Activated naive CD8-positive, alpha-beta T cell (primary cell): Measurements from ENCODE around the gene ZNF664.
A peak's percentile ranks its signal among the peaks of the same experiment; 100 is the strongest.

ENCODE experiments used
- H3K27ac Mint-ChIP-seq: one replicate; pipeline ENCODE4 v1.8.0; 2021; ENCODE audit warnings: mixed read lengths
- H3K27me3 Mint-ChIP-seq: one replicate; pipeline ENCODE4 v1.8.0; 2021; ENCODE audit warnings: mixed read lengths
- H3K36me3 Mint-ChIP-seq: one replicate; pipeline ENCODE4 v1.8.0; 2021; ENCODE audit warnings: mixed read lengths
- H3K4me1 Mint-ChIP-seq: one replicate; pipeline ENCODE4 v1.8.0; 2021; ENCODE audit warnings: low read depth, mixed read lengths
- H3K4me3 Mint-ChIP-seq: one replicate; pipeline ENCODE4 v1.8.0; 2021; ENCODE audit warnings: mild to moderate bottlenecking, mixed read lengths
- H3K9me3 Mint-ChIP-seq: one replicate; pipeline ENCODE4 v1.8.0; 2021; ENCODE audit warnings: low read depth, mixed read lengths

The ZNF664 gene

GRCh38 chr12:123972457-123973401 lies at the start of gene ZNF664, which contains the start of gene CCDC92:
TSS of gene ZNF664 (plus strand) at chr12:123973215. CDS start at chr12:124012145, 38,930 bp downstream.
TSS of gene CCDC92 (minus strand) at chr12:123972831. CDS start at chr12:123944305, 28,526 bp downstream.
- H3K27ac Mint-ChIP-seq: peak within 1 kb of the TSS; percentile 94

GRCh38 chr12:123923927-123924326 lies 49.1 kb upstream of the ZNF664 start:
- Mint-ChIP-seq H3K27ac (no peak overlapping the region), H3K4me3 (no peak overlapping the region), H3K36me3 (no peaks in the 10 kb centered on the region), H3K9me3 (no peaks in the 10 kb centered on the region), H3K27me3 (no peaks in the 10 kb centered on the region), H3K4me1 (peaks cover 9% of the 10 kb centered on the region)

More at GRCh38 chr12:123972457-123973401, at the start of gene ZNF664, which contains the start of gene CCDC92:
- H3K27me3 Mint-ChIP-seq: no peaks in the 10 kb centered on the region
- peaks cover 35% of the 10 kb centered on the region for H3K4me1 Mint-ChIP-seq
- no peaks in the 10 kb centered on the region for H3K9me3 Mint-ChIP-seq
- peak within 1 kb of the TSS; percentile 98 for H3K4me3 Mint-ChIP-seq
- H3K36me3 Mint-ChIP-seq: peaks cover 3% of the 10 kb centered on the region

DNA sequence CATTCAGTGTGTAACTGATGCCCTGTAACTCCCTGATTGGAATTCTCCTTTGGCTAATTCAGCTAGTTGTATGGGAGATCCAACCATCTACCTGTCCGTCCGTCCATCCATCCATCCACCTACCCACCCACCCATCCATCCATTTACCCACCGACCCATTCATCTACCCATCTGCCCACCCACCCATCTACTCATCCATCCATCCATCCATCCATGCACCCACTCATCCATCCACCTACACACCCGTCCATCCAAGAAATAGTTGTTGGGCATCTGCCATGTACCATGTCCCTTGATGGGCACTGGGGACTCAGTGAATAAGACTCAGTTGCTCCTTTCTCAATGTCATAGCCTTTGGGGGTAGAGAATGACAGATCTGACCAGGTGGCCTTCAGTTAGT lies 48.5 kb upstream of the ZNF664 start:
- H3K36me3 Mint-ChIP-seq: no peaks in the 10 kb centered on the region
- H3K4me1 Mint-ChIP-seq: peaks cover 9% of the 10 kb centered on the region
- no peak overlapping the region for H3K27ac Mint-ChIP-seq
- H3K4me3 Mint-ChIP-seq: no peak overlapping the region
- no peaks in the 10 kb centered on the region for H3K27me3 Mint-ChIP-seq
- no peaks in the 10 kb centered on the region for H3K9me3 Mint-ChIP-seq

DNA sequence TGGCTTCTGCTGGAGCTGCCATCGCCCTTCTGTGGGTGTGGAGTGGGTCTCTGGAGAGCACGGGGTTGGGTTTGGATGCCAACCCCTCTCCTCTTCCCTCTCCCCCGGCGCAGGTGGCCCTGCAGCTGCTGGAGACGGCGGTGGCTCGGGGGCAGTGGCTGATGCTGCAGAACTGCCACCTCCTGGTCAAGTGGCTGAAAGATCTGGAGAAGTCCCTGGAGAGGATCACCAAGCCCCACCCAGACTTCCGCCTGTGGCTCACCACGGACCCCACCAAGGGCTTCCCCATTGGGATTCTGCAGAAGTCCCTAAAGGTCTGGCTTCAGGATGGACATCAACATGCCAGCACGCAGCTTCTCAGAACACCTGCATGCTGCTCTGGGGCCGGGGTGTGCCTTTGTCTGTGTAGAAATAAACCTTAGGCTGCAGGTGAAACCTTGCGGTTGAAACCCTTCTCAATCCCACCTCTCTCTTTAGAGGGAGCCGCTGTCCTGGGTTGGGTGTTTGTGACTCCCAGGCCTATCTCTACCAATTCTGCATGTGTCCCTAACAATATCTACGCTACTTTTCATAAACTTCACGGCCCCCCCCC lies 44.6 kb upstream of the ZNF664 start:
- Mint-ChIP-seq H3K4me1 (peaks cover 19% of the 10 kb centered on the region), H3K9me3 (no peaks in the 10 kb centered on the region), H3K4me3 (no peak overlapping the region), H3K27ac (no peak overlapping the region), H3K36me3 (no peaks in the 10 kb centered on the region), H3K27me3 (no peaks in the 10 kb centered on the region)

DNA sequence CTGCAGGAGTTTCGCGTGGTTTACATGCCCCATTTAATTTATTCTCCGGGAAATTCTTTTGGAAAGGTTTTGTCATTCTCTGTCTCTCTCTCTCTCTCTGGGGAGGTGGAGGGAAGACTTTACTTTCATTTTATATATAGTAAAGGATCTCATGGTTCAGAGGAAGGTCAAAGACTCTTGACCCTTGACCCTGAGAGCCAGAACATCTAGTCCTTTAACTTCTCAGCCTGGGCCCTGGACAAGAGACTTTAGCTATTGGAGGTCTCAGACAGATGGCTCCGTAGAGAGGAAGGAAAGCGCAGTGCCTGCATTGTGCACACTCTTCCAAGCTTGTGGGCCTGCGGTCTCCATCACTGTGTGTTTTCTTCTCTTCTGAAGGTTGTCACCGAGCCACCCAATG lies 44.1 kb upstream of the ZNF664 start:
- H3K36me3 Mint-ChIP-seq: no peaks in the 10 kb centered on the region
- no peaks in the 10 kb centered on the region for H3K9me3 Mint-ChIP-seq
- no peaks in the 10 kb centered on the region for H3K27me3 Mint-ChIP-seq
- H3K4me3 Mint-ChIP-seq: no peak overlapping the region
- peaks cover 22% of the 10 kb centered on the region for H3K4me1 Mint-ChIP-seq
- no peak overlapping the region for H3K27ac Mint-ChIP-seq

- no peak overlapping the region for H3K4me3 Mint-ChIP-seq
- no peaks in the 10 kb centered on the region for H3K9me3 Mint-ChIP-seq
- no peak overlapping the region for H3K27ac Mint-ChIP-seq
- peaks cover 22% of the 10 kb centered on the region for H3K4me1 Mint-ChIP-seq
- no peaks in the 10 kb centered on the region for H3K27me3 Mint-ChIP-seq
- no peaks in the 10 kb centered on the region for H3K36me3 Mint-ChIP-seq
Measured at GRCh38 chr12:123929946-123930583, 43.0 kb upstream of the ZNF664 start.

GRCh38 chr12:123931686-123932321 lies 41.2 kb upstream of the ZNF664 start:
- Mint-ChIP-seq H3K4me1 (peaks cover 25% of the 10 kb centered on the region), H3K9me3 (no peaks in the 10 kb centered on the region), H3K36me3 (peaks cover 2% of the 10 kb centered on the region), H3K27ac (peak overlapping the region; percentile 5), H3K4me3 (peak overlapping the region; percentile 73), H3K27me3 (no peaks in the 10 kb centered on the region)

DNA sequence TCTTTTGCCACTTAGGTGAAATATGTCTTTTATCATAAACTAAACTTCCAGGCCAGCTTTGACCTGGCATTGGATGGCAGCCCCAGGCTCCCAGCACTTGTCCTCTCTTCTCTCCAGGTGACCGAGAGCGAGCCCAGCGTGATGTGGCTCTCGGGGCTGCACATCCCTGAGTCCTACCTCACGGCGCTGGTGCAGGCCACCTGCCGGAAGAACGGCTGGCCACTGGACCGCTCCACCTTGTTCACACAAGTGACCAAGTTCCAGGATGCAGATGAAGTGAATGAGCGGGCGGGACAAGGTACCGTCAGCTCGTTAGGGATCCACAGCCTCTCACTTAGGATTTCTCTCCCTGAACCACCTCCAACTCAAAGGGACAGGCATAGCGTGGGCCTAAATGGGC lies 39.8 kb upstream of the ZNF664 start:
- Mint-ChIP-seq H3K9me3 (no peaks in the 10 kb centered on the region), H3K27me3 (no peaks in the 10 kb centered on the region), H3K4me1 (peaks cover 34% of the 10 kb centered on the region), H3K27ac (no peak overlapping the region), H3K4me3 (no peak overlapping the region), H3K36me3 (peaks cover 5% of the 10 kb centered on the region)

DNA sequence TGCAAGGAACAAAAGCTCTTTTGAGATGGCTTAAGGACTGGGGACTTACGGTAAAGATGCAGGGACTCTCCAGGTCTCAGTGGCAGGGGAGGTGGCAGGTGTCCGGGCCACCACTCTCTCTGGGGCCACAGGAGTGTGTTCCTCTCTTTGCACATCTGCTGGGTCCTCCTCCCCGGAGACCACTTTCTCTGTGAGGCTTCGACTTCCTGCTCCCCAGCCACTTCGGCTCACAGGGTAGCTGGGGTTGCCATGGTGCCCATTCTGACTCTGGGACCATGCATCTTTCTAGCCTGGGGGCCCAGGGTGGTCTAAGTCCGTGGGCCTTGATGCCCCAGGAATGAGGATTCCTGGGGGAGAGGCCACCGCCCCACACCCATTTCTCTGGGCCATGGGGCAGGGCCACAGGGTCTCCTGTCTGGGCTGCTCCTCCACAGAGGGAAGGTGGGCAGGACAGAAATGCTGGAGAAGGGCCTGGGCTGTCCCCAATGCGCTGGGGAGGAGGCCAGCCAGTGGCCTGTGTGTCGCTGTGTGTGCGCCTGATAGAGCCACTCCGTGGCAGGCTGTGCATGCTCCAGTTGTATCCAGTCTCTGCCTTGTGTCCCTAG lies 38.9 kb upstream of the ZNF664 start:
- peaks cover 43% of the 10 kb centered on the region for H3K4me1 Mint-ChIP-seq
- H3K27ac Mint-ChIP-seq: no peak overlapping the region
- H3K27me3 Mint-ChIP-seq: no peaks in the 10 kb centered on the region
- no peak overlapping the region for H3K4me3 Mint-ChIP-seq
- H3K9me3 Mint-ChIP-seq: no peaks in the 10 kb centered on the region
- H3K36me3 Mint-ChIP-seq: peaks cover 5% of the 10 kb centered on the region

DNA sequence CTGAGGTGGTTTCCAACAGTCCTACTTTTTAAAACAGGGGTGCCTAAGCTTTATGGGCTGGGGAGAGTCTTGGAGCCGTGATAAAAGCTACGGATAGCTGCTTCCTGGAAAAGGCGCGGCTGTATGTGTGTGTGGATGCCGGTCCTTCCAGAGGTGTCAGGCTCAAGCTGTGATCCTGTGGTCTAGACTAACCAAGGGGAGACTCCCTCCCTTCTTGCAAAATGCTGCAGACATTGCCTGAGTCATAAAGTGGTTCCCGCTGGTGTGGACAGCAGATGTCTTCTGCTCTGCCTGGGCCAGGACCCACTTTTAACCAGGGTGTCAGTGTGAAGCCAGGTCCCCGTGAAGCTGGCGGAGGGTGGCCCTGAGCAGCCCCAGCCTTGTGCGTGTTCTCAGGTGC lies 38.2 kb upstream of the ZNF664 start:
- no peaks in the 10 kb centered on the region for H3K9me3 Mint-ChIP-seq
- peaks cover 5% of the 10 kb centered on the region for H3K36me3 Mint-ChIP-seq
- H3K4me1 Mint-ChIP-seq: peaks cover 45% of the 10 kb centered on the region
- no peaks in the 10 kb centered on the region for H3K27me3 Mint-ChIP-seq
- H3K4me3 Mint-ChIP-seq: no peak overlapping the region
- H3K27ac Mint-ChIP-seq: no peak overlapping the region

DNA sequence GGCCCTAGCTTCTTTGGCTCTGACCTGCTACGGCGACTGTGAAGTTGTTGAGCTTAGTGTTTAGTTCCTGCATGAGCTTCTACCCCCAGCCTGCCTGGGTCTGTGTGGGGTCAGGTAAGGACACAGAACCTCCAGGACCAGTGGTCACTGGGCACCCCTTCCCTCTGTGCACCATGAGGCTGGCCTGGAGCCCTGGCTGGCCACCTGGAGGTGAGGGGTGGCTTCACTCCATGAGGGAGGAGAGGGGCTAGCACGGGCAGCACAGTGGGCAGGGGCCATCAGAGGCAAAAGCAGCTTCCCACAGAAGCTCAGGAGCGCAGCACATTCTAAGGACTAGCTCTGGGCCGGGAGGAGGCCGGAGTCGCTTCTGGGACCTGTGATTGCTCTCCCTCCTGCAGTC lies 37.1 kb upstream of the ZNF664 start:
- Mint-ChIP-seq H3K4me3 (no peak overlapping the region), H3K9me3 (no peaks in the 10 kb centered on the region), H3K27ac (no peak overlapping the region)

DNA sequence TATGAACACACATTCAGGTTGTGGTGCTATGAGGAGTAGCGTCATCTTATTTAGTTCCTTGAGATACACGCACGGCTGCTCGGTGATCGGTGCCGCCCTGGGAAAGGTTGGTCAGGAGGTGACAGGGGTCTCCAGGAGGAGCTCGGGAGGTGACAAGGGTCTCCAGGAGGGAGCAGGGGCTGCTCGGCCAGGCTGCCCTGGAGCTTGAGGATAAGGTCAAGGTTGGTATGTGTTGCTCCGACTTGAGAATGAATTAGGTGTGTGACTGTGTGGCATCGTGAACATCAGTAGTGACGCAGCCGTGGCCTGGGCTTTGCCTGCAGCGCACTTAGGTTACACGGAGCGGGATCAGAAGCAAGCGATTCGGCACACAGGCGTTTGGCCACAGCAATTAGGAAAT lies 36.5 kb upstream of the ZNF664 start:
- H3K4me3 Mint-ChIP-seq: peak overlapping the region; percentile 7
- peak overlapping the region; percentile 72 for H3K27ac Mint-ChIP-seq
- H3K4me1 Mint-ChIP-seq: peaks cover 42% of the 10 kb centered on the region

More for the DNA sequence above, 37.1 kb upstream of the ZNF664 start:
- H3K36me3 Mint-ChIP-seq: peaks cover 5% of the 10 kb centered on the region
- peaks cover 45% of the 10 kb centered on the region for H3K4me1 Mint-ChIP-seq
- no peaks in the 10 kb centered on the region for H3K27me3 Mint-ChIP-seq

GRCh38 chr12:123936956-123937706 lies 35.9 kb upstream of the ZNF664 start:
- peak overlapping the region; percentile 78 for H3K4me3 Mint-ChIP-seq
- H3K9me3 Mint-ChIP-seq: no peaks in the 10 kb centered on the region
- H3K4me1 Mint-ChIP-seq: peaks cover 35% of the 10 kb centered on the region
- no peaks in the 10 kb centered on the region for H3K27me3 Mint-ChIP-seq
- H3K27ac Mint-ChIP-seq: peak overlapping the region; percentile 92
- peaks cover 10% of the 10 kb centered on the region for H3K36me3 Mint-ChIP-seq

More for the DNA sequence above, 36.5 kb upstream of the ZNF664 start:
- peaks cover 6% of the 10 kb centered on the region for H3K36me3 Mint-ChIP-seq
- no peaks in the 10 kb centered on the region for H3K9me3 Mint-ChIP-seq
- no peaks in the 10 kb centered on the region for H3K27me3 Mint-ChIP-seq
